Nephron progenitor cell (in vitro differentiated cells): Measurements from ENCODE around the gene RBMS2.

Source experiments
- DNase-seq: peaks from one replicate; pipeline ENCODE4 v3.0.0; 2021
- H3K27ac Mint-ChIP-seq: 2 replicates; pipeline ENCODE4 v1.8.0; 2021; ENCODE audit warnings: mild to moderate bottlenecking, moderate library complexity, mixed read lengths
- H3K27me3 Mint-ChIP-seq: 2 replicates; pipeline ENCODE4 v1.8.0; 2021; ENCODE audit warnings: mild to moderate bottlenecking, low read depth, mixed read lengths; ENCODE audit not compliant: poor library complexity
- H3K36me3 Mint-ChIP-seq: 2 replicates; pipeline ENCODE4 v1.8.0; 2021; ENCODE audit warnings: low read depth, mixed read lengths
- H3K4me1 Mint-ChIP-seq: 2 replicates; pipeline ENCODE4 v1.8.0; 2021; ENCODE audit warnings: mixed read lengths
- H3K4me3 Mint-ChIP-seq: 2 replicates; pipeline ENCODE4 v1.8.0; 2021; ENCODE audit warnings: mild to moderate bottlenecking, moderate library complexity, mixed read lengths
- H3K9me3 Mint-ChIP-seq: 2 replicates; pipeline ENCODE4 v1.8.0; 2021; ENCODE audit warnings: mild to moderate bottlenecking, moderate library complexity, mixed read lengths
- TF ChIP-seq, protein P1 (sequence below): fragments of 200-600 bp; sonication (generic); IDR thresholded peaks from 2 replicates; pipeline ENCODE4 v1.5.0; 2021; ENCODE audit warnings: antibody characterized with exemption

RBMS2 gene

DNA sequence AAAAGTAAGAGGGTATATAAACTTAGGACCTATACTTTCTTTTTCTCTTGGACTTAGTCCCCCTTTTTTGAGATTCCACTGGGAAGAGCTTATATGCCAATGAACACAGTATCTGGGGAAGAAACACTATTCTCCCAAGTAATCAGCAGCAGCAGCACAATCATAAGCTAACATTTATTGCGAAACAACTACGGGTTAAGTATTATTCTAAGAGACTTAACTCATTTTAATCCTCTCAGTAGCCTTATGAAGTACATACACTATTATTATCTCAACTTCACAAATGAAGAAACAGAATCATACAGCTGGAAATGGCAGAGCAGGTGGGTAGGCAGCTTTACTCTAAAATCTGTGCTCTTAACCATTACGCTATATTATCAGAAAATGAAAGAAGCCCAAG, 80.6 kb downstream of the RBMS2 start:
- no peak overlapping the region for H3K4me3 Mint-ChIP-seq
- peaks cover 2% of the 10 kb centered on the region for H3K27me3 Mint-ChIP-seq
- DNase-seq, result no peak
- peaks cover 5% of the 10 kb centered on the region for H3K4me1 Mint-ChIP-seq
- peaks cover 85% of the 10 kb centered on the region for H3K36me3 Mint-ChIP-seq
- TF ChIP-seq, protein P1, sequence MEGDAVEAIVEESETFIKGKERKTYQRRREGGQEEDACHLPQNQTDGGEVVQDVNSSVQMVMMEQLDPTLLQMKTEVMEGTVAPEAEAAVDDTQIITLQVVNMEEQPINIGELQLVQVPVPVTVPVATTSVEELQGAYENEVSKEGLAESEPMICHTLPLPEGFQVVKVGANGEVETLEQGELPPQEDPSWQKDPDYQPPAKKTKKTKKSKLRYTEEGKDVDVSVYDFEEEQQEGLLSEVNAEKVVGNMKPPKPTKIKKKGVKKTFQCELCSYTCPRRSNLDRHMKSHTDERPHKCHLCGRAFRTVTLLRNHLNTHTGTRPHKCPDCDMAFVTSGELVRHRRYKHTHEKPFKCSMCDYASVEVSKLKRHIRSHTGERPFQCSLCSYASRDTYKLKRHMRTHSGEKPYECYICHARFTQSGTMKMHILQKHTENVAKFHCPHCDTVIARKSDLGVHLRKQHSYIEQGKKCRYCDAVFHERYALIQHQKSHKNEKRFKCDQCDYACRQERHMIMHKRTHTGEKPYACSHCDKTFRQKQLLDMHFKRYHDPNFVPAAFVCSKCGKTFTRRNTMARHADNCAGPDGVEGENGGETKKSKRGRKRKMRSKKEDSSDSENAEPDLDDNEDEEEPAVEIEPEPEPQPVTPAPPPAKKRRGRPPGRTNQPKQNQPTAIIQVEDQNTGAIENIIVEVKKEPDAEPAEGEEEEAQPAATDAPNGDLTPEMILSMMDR, result no peak
- no peak overlapping the region for H3K27ac Mint-ChIP-seq
- no peaks in the 10 kb centered on the region for H3K9me3 Mint-ChIP-seq

DNA sequence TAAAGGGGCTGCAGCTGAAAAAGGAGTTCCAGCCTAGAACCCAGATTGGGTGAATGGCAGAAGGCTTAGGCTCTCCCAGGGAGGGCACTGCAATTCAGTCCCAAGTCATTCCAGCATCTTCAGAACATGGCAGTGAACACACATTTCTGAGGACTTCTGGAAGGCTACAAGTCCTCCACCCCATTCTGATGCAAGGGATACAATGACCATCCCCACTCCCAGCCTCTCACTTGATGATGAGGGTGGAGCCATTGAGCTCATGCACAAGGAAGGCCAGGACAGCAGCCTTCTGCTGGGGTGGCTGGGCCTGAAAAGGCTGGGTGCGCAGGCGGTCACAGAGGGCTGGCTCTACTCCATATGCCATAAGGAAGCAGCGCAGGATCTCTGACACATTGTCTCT, 82.7 kb downstream of the RBMS2 start:
- H3K27me3 Mint-ChIP-seq, result peaks cover 2% of the 10 kb centered on the region
- no peak overlapping the region for H3K4me3 Mint-ChIP-seq
- H3K27ac Mint-ChIP-seq, result no peak overlapping the region
- TF ChIP-seq, protein P1, result no peak
- no peaks in the 10 kb centered on the region for H3K9me3 Mint-ChIP-seq
- H3K36me3 Mint-ChIP-seq, result peaks cover 77% of the 10 kb centered on the region
- H3K4me1 Mint-ChIP-seq, result no peaks in the 10 kb centered on the region
- no peak for DNase-seq

DNA sequence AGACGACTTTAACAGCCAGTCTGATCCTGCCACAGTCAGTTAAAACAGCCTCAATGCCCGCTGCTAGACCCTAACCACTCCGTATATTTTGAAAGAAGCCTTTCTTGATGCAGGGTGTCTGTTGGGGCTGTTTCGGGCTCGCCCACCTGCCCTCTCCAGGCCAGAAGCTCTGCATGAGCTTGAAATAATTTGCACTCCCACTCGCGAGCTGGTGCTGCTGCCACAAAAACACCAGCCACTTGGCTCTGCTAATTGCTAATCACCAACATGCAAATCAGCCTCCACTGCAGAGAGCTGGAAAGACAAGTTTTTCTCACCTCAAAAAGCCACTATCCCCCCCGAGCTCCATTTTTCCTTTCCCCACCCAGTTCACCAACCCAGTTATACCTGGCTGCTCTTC, 93.0 kb downstream of the RBMS2 start:
- no peak overlapping the region for H3K4me3 Mint-ChIP-seq
- no peaks in the 10 kb centered on the region for H3K27me3 Mint-ChIP-seq
- no peaks in the 10 kb centered on the region for H3K9me3 Mint-ChIP-seq
- no peak for DNase-seq
- TF ChIP-seq, protein P1, result no peak
- no peak overlapping the region for H3K27ac Mint-ChIP-seq
- peaks cover 85% of the 10 kb centered on the region for H3K36me3 Mint-ChIP-seq
- H3K4me1 Mint-ChIP-seq, result no peaks in the 10 kb centered on the region

DNA sequence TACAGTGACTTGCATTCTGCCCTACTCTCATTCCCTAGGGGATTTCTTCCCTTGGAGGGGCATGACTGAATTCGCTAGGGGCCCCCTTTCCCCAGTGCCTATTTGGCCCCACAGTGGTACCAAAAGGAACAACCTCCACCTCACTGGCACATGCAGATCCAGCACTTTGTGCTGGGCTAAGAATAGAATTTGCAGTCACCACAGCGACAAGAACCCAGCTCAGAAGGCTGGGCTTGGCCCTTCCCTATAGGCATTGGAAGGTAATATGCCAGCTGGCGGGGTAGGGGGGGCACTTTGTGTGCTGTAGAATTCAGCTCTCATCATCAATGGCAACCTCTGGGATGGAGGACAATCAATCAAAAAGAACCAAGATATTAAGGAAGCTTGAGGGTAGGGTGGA, 94.6 kb downstream of the RBMS2 start:
- H3K4me1 Mint-ChIP-seq, result peaks cover 11% of the 10 kb centered on the region
- no peak for DNase-seq
- H3K4me3 Mint-ChIP-seq, result no peak overlapping the region
- peak overlapping the region; percentile 48 for H3K27ac Mint-ChIP-seq
- TF ChIP-seq, protein P1, result no peak
- H3K9me3 Mint-ChIP-seq, result no peaks in the 10 kb centered on the region
- H3K36me3 Mint-ChIP-seq, result peaks cover 81% of the 10 kb centered on the region
- no peaks in the 10 kb centered on the region for H3K27me3 Mint-ChIP-seq

- Mint-ChIP-seq H3K27me3 (no peaks in the 10 kb centered on the region), H3K4me1 (peaks cover 12% of the 10 kb centered on the region), H3K9me3 (no peaks in the 10 kb centered on the region), H3K36me3 (peaks cover 75% of the 10 kb centered on the region), H3K4me3 (no peak overlapping the region), H3K27ac (peak overlapping the region; percentile 52)
- no peak for DNase-seq
- TF ChIP-seq, protein P1, result no peak
Observed at GRCh38 chr12:56616925-56617324, 95.3 kb downstream of the RBMS2 start.

GRCh38 chr12:56622535-56622934, 100.9 kb downstream of the RBMS2 start:
- H3K4me1 Mint-ChIP-seq, result peaks cover 43% of the 10 kb centered on the region
- no peak overlapping the region for H3K4me3 Mint-ChIP-seq
- no peak for DNase-seq
- H3K27me3 Mint-ChIP-seq, result no peaks in the 10 kb centered on the region
- H3K36me3 Mint-ChIP-seq, result peaks cover 60% of the 10 kb centered on the region
- TF ChIP-seq, protein P1, result no peak
- H3K27ac Mint-ChIP-seq, result no peak overlapping the region
- H3K9me3 Mint-ChIP-seq, result no peaks in the 10 kb centered on the region
